CD4-positive, alpha-beta T cell treated with Interleukin-10 for 1 hour (primary cell): ENCODE results near the gene PLCH1.

Source experiments
- DNase-seq: peaks from one replicate; pipeline ENCODE4 v3.0.0-alpha.2; 2020

Gene PLCH1

GRCh38 chr3:155448531-155448930 is 296.3 kb downstream of the PLCH1 start:
- no peak for DNase-seq

GRCh38 chr3:155446366-155446765 is 298.5 kb downstream of the PLCH1 start:
- DNase-seq = no peak

GRCh38 chr3:155444771-155445170 is 300.1 kb downstream of the PLCH1 start:
- no peak for DNase-seq

GRCh38 chr3:155443815-155444214 is 301.1 kb downstream of the PLCH1 start:
- DNase-seq = no peak

GRCh38 chr3:155442072-155442471 is 302.8 kb downstream of the PLCH1 start:
- no peak for DNase-seq

- no peak for DNase-seq
Observed at GRCh38 chr3:155441506-155441905, 303.4 kb downstream of the PLCH1 start.

- no peak for DNase-seq
Observed at GRCh38 chr3:155441026-155441425, 303.8 kb downstream of the PLCH1 start.

- no peak for DNase-seq
Observed at GRCh38 chr3:155435821-155436220, 309.1 kb downstream of the PLCH1 start.

GRCh38 chr3:155431856-155432570 is 312.9 kb downstream of the PLCH1 start:
- DNase-seq = no peak

GRCh38 chr3:155428563-155428962 is 316.3 kb downstream of the PLCH1 start:
- DNase-seq = no peak

- no peak for DNase-seq
Observed at GRCh38 chr3:155426524-155427230, 318.2 kb downstream of the PLCH1 start.

GRCh38 chr3:155425396-155425795 is 319.5 kb downstream of the PLCH1 start:
- no peak for DNase-seq

GRCh38 chr3:155424323-155424710 is 320.6 kb downstream of the PLCH1 start:
- no peak for DNase-seq

GRCh38 chr3:155423526-155424322 is 321.1 kb downstream of the PLCH1 start:
- no peak for DNase-seq

- DNase-seq = no peak
Observed at GRCh38 chr3:155420881-155421486, 323.9 kb downstream of the PLCH1 start.

- no peak for DNase-seq
Observed at GRCh38 chr3:155420406-155420805, 324.5 kb downstream of the PLCH1 start.

- DNase-seq = no peak
Observed at GRCh38 chr3:155418407-155418806, 326.5 kb downstream of the PLCH1 start.

GRCh38 chr3:155417119-155417517 is 327.8 kb downstream of the PLCH1 start:
- DNase-seq = no peak

GRCh38 chr3:155416500-155417118 is 328.3 kb downstream of the PLCH1 start:
- DNase-seq = no peak

- no peak for DNase-seq
Observed at GRCh38 chr3:155412904-155413303, 332.0 kb downstream of the PLCH1 start.

- no peak for DNase-seq
Observed at GRCh38 chr3:155411500-155412223, 333.2 kb downstream of the PLCH1 start.

- DNase-seq = no peak
Observed at GRCh38 chr3:155409336-155409735, 335.5 kb downstream of the PLCH1 start.
